ENCODE measurements around the gene CADPS.

CADPS gene

DNA sequence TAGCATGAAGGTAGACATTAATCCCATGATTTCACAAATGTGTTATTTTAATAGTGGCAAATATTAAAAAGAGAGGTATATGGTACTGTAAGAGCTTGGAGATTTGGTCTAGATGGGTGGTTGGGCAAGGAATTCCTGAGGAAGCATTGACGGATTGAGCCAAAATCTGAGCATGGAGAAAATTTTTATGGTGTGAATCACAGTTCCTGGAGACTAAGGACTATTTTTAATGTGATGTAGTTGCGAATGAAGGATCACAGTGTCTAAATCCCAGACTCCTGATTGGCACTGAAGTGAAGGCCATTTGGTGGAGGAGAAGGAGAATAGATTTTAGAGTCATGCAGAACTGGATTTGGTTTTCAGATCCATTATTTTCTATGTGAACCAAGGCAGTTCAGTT, 313.2 kb downstream of the CADPS start:
- no peak overlapping the region for H3K4me3 ChIP-seq (ENCODE audit: low read depth, low read length)
- TF ChIP-seq, protein P1, sequence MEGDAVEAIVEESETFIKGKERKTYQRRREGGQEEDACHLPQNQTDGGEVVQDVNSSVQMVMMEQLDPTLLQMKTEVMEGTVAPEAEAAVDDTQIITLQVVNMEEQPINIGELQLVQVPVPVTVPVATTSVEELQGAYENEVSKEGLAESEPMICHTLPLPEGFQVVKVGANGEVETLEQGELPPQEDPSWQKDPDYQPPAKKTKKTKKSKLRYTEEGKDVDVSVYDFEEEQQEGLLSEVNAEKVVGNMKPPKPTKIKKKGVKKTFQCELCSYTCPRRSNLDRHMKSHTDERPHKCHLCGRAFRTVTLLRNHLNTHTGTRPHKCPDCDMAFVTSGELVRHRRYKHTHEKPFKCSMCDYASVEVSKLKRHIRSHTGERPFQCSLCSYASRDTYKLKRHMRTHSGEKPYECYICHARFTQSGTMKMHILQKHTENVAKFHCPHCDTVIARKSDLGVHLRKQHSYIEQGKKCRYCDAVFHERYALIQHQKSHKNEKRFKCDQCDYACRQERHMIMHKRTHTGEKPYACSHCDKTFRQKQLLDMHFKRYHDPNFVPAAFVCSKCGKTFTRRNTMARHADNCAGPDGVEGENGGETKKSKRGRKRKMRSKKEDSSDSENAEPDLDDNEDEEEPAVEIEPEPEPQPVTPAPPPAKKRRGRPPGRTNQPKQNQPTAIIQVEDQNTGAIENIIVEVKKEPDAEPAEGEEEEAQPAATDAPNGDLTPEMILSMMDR (IDR thresholded peaks at IDR 0.05; ENCODE audit: low read depth, low read length): no peak

GRCh38 chr3:62559831-62560445, 315.3 kb downstream of the CADPS start:
- TF ChIP-seq, protein P1 (IDR thresholded peaks at IDR 0.05; ENCODE audit: low read depth, low read length): peak; percentile 37; the same call in 1 of the 2 replicates
- no peak overlapping the region for H3K4me3 ChIP-seq (ENCODE audit: low read depth, low read length)

GRCh38 chr3:62558549-62559112, 316.6 kb downstream of the CADPS start:
- TF ChIP-seq, protein P1 (IDR thresholded peaks at IDR 0.05; ENCODE audit: low read depth, low read length): peak; percentile 58

GRCh38 chr3:62557983-62558382, 317.2 kb downstream of the CADPS start:
- TF ChIP-seq, protein P1 (IDR thresholded peaks at IDR 0.05; ENCODE audit: low read depth, low read length): no peak
- H3K4me3 ChIP-seq (ENCODE audit: low read depth, low read length): no peak overlapping the region

More at GRCh38 chr3:62558549-62559112, 316.6 kb downstream of the CADPS start:
- H3K4me3 ChIP-seq (ENCODE audit: low read depth, low read length): no peak overlapping the region

GRCh38 chr3:62557450-62557849, 317.8 kb downstream of the CADPS start:
- TF ChIP-seq, protein P1 (IDR thresholded peaks at IDR 0.05; ENCODE audit: low read depth, low read length): no peak
- no peak overlapping the region for H3K4me3 ChIP-seq (ENCODE audit: low read depth, low read length)

GRCh38 chr3:62556121-62556815, 318.9 kb downstream of the CADPS start:
- H3K4me3 ChIP-seq (ENCODE audit: low read depth, low read length): no peak overlapping the region
- TF ChIP-seq, protein P1 (IDR thresholded peaks at IDR 0.05; ENCODE audit: low read depth, low read length): no peak

DNA sequence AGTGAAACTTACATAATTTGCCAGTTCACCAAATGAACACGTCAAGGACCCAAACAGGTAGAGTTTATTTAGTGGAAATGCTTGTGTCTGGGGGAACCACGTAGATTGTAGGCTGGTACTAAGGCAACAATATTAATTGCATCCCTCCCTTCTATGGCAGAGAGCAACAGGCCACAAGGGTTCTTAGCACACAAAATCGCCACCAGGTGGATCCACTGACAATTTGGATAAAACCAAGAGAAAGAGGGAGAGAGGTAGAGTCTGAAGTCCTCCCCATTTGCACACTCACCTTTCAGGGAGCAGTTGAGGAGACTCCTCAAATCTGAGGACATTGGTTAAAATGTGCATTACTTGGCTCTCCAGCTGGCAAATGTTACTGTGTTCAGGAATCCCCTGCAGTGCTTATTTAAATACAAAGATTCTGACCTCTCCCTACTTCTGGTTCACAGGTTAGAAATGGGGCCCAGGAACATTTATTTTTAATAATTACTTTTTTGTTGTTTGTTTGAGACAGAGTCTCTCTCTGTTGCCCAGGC, 320.9 kb downstream of the CADPS start:
- no peak overlapping the region for H3K4me3 ChIP-seq (ENCODE audit: low read depth, low read length)
- TF ChIP-seq, protein P1 (IDR thresholded peaks at IDR 0.05; ENCODE audit: low read depth, low read length): no peak

Data from WI38 (cell line).